ENCODE data around the gene NXF1.
"Not testable (repeated sequence)": the region's sequence is repeated elsewhere in the genome, so short reads cannot be mapped to it uniquely, and the experiment has no call there.

NXF1 gene

DNA sequence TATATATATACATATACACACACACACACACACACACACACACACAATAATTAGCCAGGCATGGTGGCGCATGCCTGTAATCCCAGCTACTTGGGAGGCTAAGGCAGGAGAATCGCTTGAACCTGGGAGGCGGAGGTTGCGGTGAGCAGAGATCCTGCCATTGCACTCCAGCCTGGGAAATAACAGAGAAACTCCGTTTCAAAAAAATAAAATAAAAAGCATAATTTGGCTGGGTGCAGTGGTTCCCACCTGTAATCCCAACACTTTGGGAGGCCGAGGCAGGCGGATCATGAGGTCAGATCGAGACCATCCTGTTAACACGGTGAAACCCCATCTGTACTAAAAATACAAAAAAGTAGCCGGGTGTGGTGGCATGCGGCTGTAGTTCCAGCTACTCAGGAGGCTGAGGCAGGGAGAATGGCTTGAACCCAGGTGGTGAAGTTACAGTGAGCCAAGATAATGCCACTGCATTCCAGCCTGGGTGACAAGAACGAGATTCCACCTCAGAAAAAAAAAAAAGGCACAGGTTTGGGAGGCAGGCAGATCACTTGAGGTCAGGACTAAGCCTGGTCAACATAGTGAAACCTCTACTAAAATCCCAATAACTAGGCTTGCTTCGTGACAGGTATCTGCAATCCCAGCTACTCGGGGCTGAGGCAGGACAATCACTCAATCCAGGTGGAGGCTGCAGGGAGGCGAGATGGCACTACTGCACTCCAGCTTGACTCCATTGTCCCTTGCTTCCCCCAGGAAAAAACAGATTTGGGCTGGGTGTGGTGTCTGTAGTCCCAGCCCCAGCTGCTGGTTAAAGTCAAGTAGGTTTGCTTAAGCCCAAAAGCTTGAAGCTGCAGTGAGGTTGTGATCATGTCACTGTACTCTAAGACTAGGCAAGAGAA is 45.9 kb upstream of the NXF1 start:
- TF ChIP-seq, protein P1, sequence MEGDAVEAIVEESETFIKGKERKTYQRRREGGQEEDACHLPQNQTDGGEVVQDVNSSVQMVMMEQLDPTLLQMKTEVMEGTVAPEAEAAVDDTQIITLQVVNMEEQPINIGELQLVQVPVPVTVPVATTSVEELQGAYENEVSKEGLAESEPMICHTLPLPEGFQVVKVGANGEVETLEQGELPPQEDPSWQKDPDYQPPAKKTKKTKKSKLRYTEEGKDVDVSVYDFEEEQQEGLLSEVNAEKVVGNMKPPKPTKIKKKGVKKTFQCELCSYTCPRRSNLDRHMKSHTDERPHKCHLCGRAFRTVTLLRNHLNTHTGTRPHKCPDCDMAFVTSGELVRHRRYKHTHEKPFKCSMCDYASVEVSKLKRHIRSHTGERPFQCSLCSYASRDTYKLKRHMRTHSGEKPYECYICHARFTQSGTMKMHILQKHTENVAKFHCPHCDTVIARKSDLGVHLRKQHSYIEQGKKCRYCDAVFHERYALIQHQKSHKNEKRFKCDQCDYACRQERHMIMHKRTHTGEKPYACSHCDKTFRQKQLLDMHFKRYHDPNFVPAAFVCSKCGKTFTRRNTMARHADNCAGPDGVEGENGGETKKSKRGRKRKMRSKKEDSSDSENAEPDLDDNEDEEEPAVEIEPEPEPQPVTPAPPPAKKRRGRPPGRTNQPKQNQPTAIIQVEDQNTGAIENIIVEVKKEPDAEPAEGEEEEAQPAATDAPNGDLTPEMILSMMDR (IDR thresholded peaks at IDR 0.05; ENCODE audit: control insufficient read depth, insufficient read depth, low read depth, low read length, missing control alignments): no peak
- DNase-seq (ENCODE audit: low read depth): no peak
- H3K4me3 ChIP-seq (ENCODE audit: control insufficient read depth, low read depth, low read length): no peak overlapping the region

DNA sequence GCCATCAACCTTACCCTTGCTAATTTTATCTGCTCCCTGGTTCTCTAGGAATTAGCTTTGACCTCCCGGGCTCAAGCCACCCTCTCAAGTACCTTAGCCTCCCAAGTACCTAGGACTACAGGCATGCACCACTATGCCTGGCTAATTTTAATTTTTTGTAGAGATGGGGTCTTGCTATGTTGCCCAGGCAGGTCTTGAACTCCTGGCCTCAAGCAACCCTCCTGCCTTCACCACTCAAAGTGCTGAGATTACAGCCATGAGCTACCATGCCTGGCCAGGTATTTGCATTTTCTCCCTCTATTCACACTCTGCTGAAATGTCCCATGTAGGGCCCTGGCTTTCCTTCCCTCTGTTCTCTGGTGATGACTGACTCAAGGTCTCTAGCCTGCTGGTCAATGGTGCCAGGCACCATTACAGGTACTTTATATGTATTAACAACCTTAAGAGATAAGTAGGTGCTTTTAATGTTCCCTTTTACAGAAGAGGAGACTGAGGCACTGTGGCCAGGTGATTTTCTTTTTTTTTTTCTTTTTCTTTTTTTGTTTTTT is 42.6 kb upstream of the NXF1 start:
- TF ChIP-seq, protein P1 (IDR thresholded peaks at IDR 0.05; ENCODE audit: control insufficient read depth, insufficient read depth, low read depth, low read length, missing control alignments): no peak
- no peak overlapping the region for H3K4me3 ChIP-seq (ENCODE audit: control insufficient read depth, low read depth, low read length)
- no peak for DNase-seq (ENCODE audit: low read depth)

DNA sequence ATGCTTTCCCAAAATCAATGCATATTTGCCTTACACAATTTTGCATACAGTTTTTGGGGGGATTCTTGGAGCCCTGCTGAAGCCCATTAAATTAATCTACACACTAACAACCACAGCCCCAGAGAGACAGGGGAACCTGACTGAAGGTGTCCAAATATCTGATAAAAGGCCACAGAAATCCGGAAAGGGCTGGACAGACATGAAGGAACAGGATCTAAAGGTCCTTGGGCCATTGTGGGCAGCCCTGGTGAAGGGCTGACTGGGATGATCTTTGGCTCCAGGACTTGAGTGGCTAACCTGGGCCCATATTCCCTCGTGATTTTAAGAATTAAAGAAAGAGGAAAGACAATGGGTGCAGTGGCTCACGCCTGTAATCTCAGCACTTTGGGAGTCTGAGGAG is 40.9 kb upstream of the NXF1 start:
- no peak overlapping the region for H3K4me3 ChIP-seq (ENCODE audit: control insufficient read depth, low read depth, low read length)
- DNase-seq (ENCODE audit: low read depth): no peak
- TF ChIP-seq, protein P1 (IDR thresholded peaks at IDR 0.05; ENCODE audit: control insufficient read depth, insufficient read depth, low read depth, low read length, missing control alignments): no peak

DNA sequence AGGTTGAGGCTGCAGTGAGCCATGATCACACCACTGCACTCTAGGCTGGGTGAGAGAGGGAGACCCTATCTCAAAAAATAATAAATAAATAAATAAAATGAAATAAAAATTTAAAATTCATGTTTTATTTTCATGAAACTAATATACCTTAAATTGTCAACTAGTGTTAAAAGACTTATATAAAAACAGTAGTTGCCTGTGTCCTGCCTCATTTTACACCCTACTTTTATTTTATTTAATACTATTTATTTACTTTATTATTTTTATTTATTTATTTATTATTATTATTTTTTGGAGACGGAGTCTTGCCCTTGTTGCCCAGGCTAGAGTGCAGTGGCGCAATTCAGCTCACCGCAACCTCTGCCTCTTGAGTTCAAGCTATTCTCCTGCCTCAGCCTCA is 38.9 kb upstream of the NXF1 start:
- no peak for DNase-seq (ENCODE audit: low read depth)
- TF ChIP-seq, protein P1 (IDR thresholded peaks at IDR 0.05; ENCODE audit: control insufficient read depth, insufficient read depth, low read depth, low read length, missing control alignments): no peak
- no peak overlapping the region for H3K4me3 ChIP-seq (ENCODE audit: control insufficient read depth, low read depth, low read length)

DNA sequence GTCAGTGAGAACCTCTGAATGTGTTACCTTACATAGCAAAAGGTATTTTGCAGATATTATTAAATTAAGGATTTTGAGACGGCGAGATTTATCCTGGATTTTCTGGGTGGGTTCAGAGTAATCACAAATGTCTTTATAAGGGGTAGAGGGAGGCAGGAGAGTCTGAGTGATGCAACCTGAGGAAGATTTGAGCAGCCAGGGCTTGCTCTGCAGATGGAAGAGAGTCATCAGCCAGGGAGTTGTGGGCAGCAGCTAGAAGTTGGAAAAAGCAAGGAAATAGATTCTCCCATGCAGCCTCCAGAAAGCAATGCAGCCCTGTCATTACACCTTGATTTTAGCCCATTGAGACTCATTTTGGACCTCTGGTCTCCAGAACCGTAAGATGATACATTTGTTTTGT is 38.2 kb upstream of the NXF1 start:
- H3K4me3 ChIP-seq (ENCODE audit: control insufficient read depth, low read depth, low read length): no peak overlapping the region
- TF ChIP-seq, protein P1 (IDR thresholded peaks at IDR 0.05; ENCODE audit: control insufficient read depth, insufficient read depth, low read depth, low read length, missing control alignments): no peak
- DNase-seq (ENCODE audit: low read depth): no peak

DNA sequence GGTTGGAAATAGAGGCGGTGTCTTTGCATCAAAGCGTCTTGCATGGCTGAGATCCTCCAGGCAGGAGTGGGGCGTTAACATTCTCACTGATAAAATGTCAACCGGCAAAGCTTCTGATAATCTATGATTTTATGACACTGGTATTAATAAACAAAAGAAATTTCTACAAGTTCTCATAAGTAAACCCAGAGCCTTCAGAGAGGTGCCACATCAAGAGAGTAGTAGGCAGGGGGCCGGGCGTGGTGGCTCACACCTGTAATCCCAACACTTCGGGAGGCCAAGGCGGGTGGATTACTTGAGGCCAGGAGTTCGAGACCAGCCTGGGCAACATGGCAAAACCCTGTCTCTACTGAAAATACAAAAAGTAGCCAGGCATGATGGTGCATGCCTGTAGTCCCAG is 37.7 kb upstream of the NXF1 start:
- not testable (repeated sequence) for H3K4me3 ChIP-seq (ENCODE audit: control insufficient read depth, low read depth, low read length); DNase-seq (ENCODE audit: low read depth)

DNA sequence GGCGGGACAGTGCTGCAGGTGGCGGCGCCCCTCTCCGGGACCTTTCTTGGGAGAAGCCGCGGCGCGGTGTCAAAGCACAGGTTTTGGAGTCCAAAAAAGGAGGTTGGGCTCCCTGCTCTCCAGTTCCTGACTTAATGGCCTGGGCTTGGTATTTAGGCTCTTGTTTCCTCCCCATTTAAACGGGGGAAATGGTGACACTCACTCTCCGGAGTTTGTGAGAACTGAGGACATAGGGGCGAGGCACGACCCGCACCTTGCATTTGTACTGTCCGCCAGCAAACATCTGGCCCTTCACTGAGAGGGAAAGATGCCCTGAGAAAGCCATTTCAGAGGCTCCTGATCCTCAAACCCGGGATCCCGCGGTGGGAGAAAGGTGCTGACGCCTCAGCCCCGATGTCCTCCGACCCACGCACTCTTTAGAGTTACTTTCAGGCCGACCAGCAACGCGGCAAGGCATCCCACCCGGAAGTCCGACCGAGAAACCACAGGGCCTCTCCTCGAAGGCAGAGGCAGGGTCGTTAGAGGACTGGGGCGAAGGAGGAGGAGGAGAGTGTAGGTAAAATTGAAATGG is 37.0 kb upstream of the NXF1 start:
- no peak for DNase-seq (ENCODE audit: low read depth)
- H3K4me3 ChIP-seq (ENCODE audit: control insufficient read depth, low read depth, low read length): peak overlapping the region; percentile 38
- TF ChIP-seq, protein P1 (IDR thresholded peaks at IDR 0.05; ENCODE audit: control insufficient read depth, insufficient read depth, low read depth, low read length, missing control alignments): no peak
